Measurements from ENCODE around the gene PBLD. TPM values are rescaled to one million over a fixed set of nuclear protein-coding genes. Genes with fewer than 3 reads are reported as not detected.

Gene PBLD
- total RNA-seq, 4 donors from 2014 or later: 5.0 to 12.3 (median 6.4) TPM

DNA sequence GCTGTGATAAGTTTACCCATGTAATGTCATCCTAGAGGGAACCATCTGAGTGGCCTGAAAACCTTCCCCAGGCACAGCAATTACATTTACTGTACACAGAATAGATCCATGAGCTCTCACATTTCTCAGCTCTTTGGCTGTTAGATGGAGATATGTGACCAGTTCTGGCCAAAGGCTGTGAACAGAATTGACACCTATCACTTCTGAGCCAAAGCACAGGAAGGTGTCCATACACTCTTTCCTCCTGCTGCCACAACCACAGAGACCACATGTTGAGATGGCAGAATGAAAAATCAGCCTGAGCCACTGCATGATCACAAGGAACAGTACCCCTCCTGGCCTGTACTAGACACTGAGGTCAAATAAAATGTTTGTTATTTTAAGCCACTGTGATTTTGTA, 56.5 kb downstream of the PBLD start:
- TF ChIP-seq, protein P1, sequence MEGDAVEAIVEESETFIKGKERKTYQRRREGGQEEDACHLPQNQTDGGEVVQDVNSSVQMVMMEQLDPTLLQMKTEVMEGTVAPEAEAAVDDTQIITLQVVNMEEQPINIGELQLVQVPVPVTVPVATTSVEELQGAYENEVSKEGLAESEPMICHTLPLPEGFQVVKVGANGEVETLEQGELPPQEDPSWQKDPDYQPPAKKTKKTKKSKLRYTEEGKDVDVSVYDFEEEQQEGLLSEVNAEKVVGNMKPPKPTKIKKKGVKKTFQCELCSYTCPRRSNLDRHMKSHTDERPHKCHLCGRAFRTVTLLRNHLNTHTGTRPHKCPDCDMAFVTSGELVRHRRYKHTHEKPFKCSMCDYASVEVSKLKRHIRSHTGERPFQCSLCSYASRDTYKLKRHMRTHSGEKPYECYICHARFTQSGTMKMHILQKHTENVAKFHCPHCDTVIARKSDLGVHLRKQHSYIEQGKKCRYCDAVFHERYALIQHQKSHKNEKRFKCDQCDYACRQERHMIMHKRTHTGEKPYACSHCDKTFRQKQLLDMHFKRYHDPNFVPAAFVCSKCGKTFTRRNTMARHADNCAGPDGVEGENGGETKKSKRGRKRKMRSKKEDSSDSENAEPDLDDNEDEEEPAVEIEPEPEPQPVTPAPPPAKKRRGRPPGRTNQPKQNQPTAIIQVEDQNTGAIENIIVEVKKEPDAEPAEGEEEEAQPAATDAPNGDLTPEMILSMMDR (IDR thresholded peaks at IDR 0.05): no peak
- TF ChIP-seq POLR2A (IDR thresholded peaks at IDR 0.05): no peak
- no peak for DNase-seq
- Histone ChIP-seq H3K9me3 (no peaks in the 10 kb centered on the region), H3K4me3 (replicated peaks in 1 of 3) (no peak overlapping the region), H3K36me3 (no peaks in the 10 kb centered on the region), H3K27me3 (no peaks in the 10 kb centered on the region), H3K27ac (no peak overlapping the region), H3K4me1 (no peaks in the 10 kb centered on the region)
- intact Hi-C loops (cut with DNase I): no loop called here

DNA sequence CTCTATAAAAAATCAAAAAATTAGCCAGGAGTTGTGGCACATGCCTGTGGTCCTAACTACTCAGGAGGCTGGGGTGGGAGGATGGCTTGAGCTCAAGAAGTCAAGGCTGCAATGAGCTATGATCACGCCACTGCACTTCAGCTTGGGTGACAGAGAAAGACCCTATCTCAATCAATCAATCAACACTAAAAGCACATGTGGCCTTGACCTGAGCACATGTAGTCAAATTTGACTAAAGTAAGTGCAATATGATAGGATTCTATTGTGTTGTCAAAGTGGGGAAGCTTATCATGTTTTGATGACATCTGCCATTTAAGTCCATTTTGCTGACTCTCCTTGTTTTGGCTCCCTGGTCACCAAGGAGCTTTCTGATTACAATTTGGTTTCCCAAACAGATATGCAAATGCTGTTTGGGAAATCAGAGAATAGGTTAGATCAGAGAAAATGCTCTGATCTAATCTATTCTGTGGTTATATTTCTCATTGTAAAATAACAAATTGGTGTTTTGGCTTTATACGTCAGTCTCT, 57.1 kb downstream of the PBLD start:
- WGBS, 2 donors: 94 to 97% methylated on average over 2 of the region's 2 CpGs
- DNase-seq: no peak

GRCh38 chr10:68272833-68273232, 59.9 kb downstream of the PBLD start:
- Histone ChIP-seq H3K36me3 (no peaks in the 10 kb centered on the region), H3K27me3 (no peaks in the 10 kb centered on the region), H3K4me1 (no peaks in the 10 kb centered on the region), H3K27ac (no peak overlapping the region), H3K4me3 (replicated peaks in 1 of 3) (no peak overlapping the region), H3K9me3 (no peaks in the 10 kb centered on the region)
- no peak for DNase-seq
- intact Hi-C loops (cut with DNase I): no loop called here
- no peak for TF ChIP-seq POLR2A (IDR thresholded peaks at IDR 0.05)
- TF ChIP-seq, protein P1 (IDR thresholded peaks at IDR 0.05): no peak

More for the DNA sequence above, 57.1 kb downstream of the PBLD start:
- Histone ChIP-seq H3K4me1 (no peaks in the 10 kb centered on the region), H3K27ac (no peak overlapping the region), H3K4me3 (replicated peaks in 1 of 3) (no peak overlapping the region), H3K27me3 (no peaks in the 10 kb centered on the region), H3K9me3 (no peaks in the 10 kb centered on the region), H3K36me3 (no peaks in the 10 kb centered on the region)
- TF ChIP-seq, protein P1 (IDR thresholded peaks at IDR 0.05): no peak
- TF ChIP-seq POLR2A (IDR thresholded peaks at IDR 0.05): no peak
- intact Hi-C loops (cut with DNase I): no loop called here

GRCh38 chr10:68271196-68271882, 61.4 kb downstream of the PBLD start:
- Histone ChIP-seq H3K27me3 (no peaks in the 10 kb centered on the region), H3K4me1 (no peaks in the 10 kb centered on the region), H3K27ac (no peak overlapping the region), H3K4me3 (replicated peaks in 1 of 3) (no peak overlapping the region), H3K9me3 (no peaks in the 10 kb centered on the region), H3K36me3 (no peaks in the 10 kb centered on the region)
- WGBS, 2 donors: 66 to 72% methylated on average over 7 of the region's 7 CpGs
- DNase-seq: no peak
- TF ChIP-seq, protein P1 (IDR thresholded peaks at IDR 0.05): no peak
- no peak for TF ChIP-seq POLR2A (IDR thresholded peaks at IDR 0.05)
- intact Hi-C loops (cut with DNase I): no loop called here

DNA sequence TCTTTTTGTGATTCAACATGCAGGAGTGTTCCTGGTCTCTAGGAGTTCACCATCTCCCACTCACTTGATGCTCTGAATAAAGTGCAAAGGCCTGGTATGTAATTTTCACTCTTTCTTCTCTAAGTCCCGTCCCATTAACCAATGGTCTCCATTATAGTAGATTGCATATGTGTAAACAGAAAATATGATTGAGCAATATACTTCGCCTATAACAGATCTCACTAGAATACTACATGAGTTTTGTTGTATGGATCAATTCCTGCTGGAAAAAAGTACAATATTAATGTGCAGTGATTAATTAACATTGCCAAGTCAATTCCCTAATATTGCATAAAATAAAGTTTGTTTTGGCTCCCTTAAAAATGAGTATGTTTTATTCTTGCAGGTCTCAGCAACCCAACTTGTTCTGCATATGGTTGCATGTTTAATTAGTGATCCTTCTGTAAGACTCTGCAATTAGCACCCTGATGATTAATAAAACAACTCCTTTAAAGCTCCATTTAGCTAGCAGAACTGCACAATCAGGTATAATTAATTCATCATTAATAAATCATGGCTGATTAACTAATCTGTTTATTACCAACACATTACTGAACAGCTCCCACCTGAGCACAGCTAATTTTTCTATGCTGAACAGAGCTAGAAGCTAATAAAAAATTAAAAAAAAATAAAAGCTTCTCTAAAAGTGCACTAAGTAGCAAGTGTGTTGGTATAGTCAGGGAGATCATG, 63.0 kb downstream of the PBLD start:
- no peaks in the 10 kb centered on the region for H3K27me3 ChIP-seq
- no peaks in the 10 kb centered on the region for H3K9me3 ChIP-seq
- no peaks in the 10 kb centered on the region for H3K36me3 ChIP-seq
- no peaks in the 10 kb centered on the region for H3K4me1 ChIP-seq
- 92 to 94% methylated on average over 2 of the region's 2 CpGs for WGBS, 2 donors
- no peak overlapping the region for H3K4me3 ChIP-seq (replicated peaks in 1 of 3)
- no peak for DNase-seq
- TF ChIP-seq, protein P1 (IDR thresholded peaks at IDR 0.05): no peak
- no peak for TF ChIP-seq POLR2A (IDR thresholded peaks at IDR 0.05)
- H3K27ac ChIP-seq: no peak overlapping the region
- intact Hi-C loops (cut with DNase I): no loop called here
